ENCODE data around the gene FBXO8.
A peak's percentile ranks its signal among the peaks of the same experiment; 100 is the strongest.

FBXO8 gene

DNA sequence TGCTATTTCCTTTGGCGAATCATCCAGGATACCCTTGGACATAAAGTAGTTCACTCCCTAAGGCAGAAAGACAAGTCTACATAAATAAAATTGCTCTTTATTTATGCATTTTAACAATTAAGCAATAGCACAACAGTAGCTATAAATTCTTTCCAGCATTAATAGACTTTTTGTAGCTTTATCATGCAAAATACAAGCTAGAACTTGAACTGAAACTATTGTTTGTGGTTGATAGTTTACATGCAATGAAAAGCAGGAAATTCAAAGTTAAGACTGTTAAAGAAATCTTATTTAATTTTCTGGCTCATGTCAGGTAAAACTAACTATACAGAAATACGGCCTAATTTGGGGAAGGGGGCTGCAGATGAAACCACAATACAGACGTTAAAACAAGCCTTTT is 42.3 kb downstream of the FBXO8 start:
- DNase-seq, result no peak

DNA sequence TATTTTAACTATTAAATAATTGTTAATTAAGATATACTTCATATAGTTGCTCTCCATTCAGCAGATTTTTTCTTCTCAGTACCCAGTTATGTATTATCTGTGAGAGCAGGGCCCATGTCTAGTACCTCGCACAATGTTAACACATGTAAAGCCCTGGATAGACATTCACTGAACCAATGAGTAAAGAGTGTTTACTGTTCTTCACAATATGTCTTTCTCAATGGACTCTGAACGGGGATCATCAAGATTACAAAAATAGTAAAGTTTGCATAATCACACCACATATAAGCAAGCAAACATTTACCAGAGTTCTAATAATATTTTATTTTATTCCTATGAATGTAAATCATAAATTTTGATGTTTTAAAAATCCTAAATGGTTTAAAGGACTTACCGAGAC is 47.1 kb downstream of the FBXO8 start:
- DNase-seq, result no peak

GRCh38 chr4:174230680-174231079 is 52.8 kb downstream of the FBXO8 start:
- no peak for DNase-seq

GRCh38 chr4:174230148-174230547 is 53.3 kb downstream of the FBXO8 start:
- no peak for DNase-seq

GRCh38 chr4:174228988-174229387 is 54.5 kb downstream of the FBXO8 start:
- no peak for DNase-seq

GRCh38 chr4:174225349-174226049 is 58.0 kb downstream of the FBXO8 start:
- DNase-seq, result no peak

- DNase-seq, result no peak
These were observed 58.9 kb downstream of the FBXO8 start for GRCh38 chr4:174224550-174224949.

- DNase-seq, result peak; percentile 54
These were observed 61.1 kb downstream of the FBXO8 start for GRCh38 chr4:174222266-174222872.

- no peak for DNase-seq
These were observed 65.2 kb downstream of the FBXO8 start for GRCh38 chr4:174218127-174218790.

DNA sequence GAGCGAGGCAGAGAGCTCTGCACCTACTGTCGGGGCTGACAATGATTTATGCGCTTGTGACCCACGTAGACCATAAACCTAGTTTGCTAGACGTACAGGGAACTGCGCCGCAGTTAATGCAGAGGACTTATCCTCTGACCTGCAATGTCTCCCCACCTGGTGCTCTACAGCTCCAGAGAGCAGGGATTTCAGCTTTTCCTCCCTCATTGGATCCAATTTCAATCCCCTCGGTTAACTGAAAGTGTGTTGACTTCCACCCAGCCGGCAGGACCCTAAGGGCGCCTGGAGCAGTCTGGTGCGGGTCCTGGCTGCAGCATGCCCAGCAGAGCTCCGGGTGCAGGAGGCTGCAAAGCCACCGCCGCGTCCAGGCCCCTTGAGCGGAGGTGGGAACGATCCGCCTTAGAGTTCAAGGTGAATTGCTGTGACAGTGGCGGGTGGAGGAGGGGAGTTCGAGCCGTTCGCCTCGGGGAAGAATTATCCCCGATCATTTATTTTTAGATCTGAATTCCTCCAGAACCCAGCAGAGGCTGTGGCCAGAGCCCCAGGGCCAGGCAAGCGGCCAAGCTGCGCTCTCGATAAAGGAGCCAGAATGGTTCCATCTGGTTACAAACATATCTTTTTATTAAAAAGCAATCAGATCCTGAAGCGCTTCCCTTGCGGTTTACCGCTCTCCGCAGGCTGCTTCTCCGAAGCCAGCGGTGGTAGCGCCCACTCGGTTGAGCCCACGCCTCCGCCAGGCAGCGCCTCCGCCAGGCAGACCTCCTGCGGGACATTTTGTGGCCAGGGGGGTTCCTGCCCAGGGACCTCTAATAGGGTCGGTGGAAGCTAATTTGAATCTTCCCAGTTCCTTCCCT is 66.0 kb downstream of the FBXO8 start:
- peak; percentile 59 for DNase-seq

GRCh38 chr4:174216799-174217272 is 66.6 kb downstream of the FBXO8 start:
- no peak for DNase-seq

DNA sequence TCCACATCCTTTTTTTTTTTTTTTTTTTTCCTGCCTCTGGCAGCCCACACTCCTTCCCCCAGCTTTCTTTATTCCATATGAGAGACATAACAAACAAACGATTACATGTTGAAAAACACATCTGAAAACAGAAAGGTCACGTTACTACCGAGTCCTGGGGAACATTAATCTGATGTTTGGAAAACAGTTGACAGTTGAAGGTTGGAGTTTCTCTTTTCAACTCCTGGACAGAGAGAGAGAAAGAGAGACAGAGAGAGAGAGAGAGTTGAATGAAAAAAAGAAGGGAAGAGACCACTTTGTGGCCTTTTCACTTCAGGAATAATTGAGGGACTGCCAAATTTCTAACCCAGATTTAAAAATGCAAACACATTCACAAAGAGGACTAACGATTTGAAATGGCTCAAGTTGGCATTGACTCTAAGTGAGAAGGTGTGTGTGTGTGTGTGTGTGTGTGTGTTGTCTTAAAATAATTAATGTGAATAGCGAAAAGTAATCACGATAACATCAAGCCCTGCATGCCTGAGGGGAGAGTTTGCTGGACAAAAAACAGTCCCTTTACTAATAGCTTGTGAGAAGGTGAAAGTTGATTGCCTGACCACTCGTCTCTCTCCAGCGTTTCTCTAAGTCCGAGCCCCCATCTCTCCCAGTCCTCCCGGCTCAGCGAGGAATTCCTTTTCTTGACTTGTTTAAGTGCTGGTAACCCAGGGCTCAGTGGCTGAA is 67.3 kb downstream of the FBXO8 start:
- no peak for DNase-seq

GRCh38 chr4:174215057-174215456 is 68.4 kb downstream of the FBXO8 start:
- DNase-seq, result no peak

DNA sequence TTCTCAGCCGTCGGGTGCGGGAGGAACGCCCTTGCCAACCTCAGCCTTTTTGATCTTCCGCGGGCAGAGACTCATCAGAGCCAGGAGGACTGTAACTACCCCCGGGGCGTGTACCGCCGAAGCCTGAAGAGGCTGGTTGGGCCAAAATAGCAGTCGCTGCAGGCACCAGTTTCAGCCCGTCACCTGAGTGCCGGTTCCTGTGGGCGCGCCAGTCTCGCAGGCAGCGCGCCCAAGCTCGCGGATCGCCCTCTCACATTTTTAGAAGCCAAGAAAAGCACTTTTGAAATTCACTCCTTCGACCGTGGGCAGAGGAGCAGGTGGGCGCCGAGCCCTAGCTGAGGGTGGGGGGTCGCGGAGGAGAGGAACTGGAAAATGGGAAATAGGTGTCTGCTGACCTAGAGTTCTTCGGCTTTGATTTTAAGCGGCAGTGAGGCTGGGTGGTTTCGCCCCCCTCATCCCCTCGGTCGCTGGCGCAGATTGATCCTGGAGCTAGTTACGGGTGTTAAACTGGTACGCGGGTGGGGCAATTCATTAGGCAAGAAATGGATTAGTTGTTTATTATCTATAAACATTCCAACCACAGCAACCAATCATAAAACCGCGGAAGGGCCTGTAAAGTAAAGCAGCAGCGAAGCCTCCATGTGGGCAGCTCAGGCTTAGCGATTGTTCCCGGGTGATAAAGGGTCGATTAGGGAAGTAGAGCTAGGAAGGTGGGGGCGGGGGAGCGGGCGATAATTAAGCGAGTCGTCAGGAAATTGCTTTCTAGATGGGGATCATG is 69.2 kb downstream of the FBXO8 start:
- no peak for DNase-seq

GRCh38 chr4:174213731-174214100 is 69.8 kb downstream of the FBXO8 start:
- DNase-seq, result no peak

DNA sequence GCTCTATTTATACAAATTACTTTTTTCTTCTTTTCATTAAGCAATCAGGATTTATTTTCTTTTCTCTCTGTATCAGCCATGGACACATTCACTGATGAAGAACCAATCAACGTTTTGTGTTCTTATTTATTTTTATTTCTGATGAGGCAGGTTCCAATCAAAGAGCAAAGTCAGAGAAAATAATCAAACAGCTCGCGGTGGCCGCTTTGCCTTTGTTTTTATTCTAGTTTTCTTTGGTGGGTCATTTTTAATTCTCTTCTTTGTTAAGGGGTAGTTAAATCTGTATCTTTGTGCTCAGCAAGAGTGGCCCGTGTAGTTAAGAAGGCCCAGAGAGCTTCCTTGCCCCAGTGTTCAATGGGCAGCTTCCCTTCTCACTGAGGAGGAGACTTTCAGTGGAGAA is 71.4 kb downstream of the FBXO8 start:
- DNase-seq, result no peak

DNA sequence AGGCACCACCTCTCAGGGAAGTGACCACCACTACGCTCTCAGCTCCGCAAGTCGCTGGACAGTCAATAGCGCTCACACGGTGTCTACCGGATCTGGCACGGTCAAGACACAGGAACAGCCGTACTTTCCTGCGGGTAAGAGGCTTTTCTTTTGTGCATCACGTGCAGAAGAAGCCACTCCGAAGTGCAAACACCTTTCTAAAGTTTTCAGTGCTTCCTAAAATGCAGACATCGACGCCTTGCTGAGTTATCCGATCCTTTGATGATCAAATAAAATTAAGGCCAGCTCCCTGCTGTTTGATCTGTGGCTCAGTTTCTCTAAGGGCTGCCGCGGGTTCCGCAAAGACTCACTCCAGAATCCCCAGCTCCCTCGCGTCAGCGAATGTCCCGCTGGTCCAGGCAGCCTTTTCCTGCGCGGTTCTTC is 71.8 kb downstream of the FBXO8 start:
- DNase-seq, result no peak

- DNase-seq, result no peak
These were observed 72.4 kb downstream of the FBXO8 start for GRCh38 chr4:174210952-174211490.

- DNase-seq, result no peak
These were observed 73.1 kb downstream of the FBXO8 start for GRCh38 chr4:174210354-174210753.

DNA sequence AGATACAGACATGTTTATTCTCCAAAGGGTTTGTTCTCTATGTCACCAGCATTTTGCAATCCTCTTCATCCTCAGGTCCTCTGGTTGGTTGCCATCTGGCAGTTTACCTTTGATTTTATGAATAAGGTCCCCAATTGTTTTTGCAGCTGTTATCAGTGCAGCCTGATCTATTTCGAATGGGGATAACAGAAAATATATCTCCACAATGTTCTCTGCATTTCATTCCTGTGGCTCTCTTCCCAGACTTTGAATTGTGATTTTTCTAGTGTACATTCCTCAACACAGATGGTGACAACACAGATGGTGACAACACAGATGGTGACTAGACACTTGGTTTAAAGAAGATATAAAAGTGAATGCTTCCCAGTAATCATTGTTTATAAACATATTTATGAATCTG is 74.1 kb downstream of the FBXO8 start:
- DNase-seq, result no peak

GRCh38 chr4:174207367-174207766 is 76.1 kb downstream of the FBXO8 start:
- DNase-seq, result no peak
